ENCODE measurements around the gene TNFSF8. TPM values are rescaled to one million over a fixed set of nuclear protein-coding genes. Genes with fewer than 3 reads are reported as not detected.

The TNFSF8 gene
- total RNA-seq, 4 donors from 2014 or later = 0.54 to 3.9 (median 2.0) TPM

DNA sequence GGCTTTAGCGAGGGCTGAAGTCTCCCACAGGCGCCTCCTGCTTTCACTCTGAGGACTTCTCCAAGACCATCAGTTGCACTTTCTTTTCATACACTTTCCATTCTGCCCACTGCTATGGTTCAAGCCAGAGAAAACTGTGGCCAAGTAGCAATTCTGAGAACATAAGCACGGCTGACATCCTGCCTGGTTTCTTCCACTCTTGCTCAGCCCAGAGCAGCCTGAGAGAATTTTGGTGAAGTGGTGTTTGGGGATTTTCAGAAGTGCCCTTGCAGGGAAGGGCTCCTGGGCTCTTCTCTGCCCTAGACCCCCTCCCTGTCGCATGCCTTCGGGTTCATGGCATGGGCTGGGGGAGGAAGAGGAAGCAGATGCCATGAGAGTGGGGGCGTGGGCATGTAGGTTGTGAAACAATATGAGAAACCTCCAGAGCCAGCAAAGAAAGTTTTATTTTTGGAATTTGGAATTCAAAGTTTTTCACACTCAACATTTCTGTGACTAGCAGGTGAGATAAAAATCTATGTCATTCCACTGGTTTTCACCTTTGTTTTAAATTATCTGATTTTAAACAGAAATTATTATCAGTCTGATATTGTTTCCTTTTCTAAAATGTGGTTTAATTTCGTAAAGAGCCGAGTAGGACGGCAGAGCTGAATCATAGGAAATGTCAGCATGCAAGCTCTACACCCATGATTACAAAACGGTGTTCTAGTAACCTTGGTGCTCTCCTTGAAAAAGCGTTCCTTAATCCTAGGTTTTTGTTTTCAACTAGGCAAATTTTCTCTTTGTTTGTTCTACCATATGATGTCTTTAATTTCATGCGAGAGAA lies 27.8 kb upstream of the TNFSF8 start:
- Histone ChIP-seq H3K9me3 (peaks cover 0 to 29% (median 0%) of the 10 kb centered on the region in 3 donors), H3K4me3 (no peak overlapping the region), H3K4me1 (no peaks in the 10 kb centered on the region), H3K27ac (peak overlapping the region in 1 of 4 donors; percentile 9), H3K36me3 (no peaks in the 10 kb centered on the region), H3K27me3 (no peaks in the 10 kb centered on the region)
- 70 to 85% methylated on average over 9 to 12 of the region's 12 CpGs for WGBS, 2 donors (ENCODE audit: low coverage in 1 of 2)
- TF ChIP-seq EP300 (IDR thresholded peaks at IDR 0.05) (no peak), POLR2A (IDR thresholded peaks at IDR 0.05) (no peak), POLR2AphosphoS5 (IDR thresholded peaks at IDR 0.05) (no peak)
- TF ChIP-seq, protein P1, sequence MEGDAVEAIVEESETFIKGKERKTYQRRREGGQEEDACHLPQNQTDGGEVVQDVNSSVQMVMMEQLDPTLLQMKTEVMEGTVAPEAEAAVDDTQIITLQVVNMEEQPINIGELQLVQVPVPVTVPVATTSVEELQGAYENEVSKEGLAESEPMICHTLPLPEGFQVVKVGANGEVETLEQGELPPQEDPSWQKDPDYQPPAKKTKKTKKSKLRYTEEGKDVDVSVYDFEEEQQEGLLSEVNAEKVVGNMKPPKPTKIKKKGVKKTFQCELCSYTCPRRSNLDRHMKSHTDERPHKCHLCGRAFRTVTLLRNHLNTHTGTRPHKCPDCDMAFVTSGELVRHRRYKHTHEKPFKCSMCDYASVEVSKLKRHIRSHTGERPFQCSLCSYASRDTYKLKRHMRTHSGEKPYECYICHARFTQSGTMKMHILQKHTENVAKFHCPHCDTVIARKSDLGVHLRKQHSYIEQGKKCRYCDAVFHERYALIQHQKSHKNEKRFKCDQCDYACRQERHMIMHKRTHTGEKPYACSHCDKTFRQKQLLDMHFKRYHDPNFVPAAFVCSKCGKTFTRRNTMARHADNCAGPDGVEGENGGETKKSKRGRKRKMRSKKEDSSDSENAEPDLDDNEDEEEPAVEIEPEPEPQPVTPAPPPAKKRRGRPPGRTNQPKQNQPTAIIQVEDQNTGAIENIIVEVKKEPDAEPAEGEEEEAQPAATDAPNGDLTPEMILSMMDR (IDR thresholded peaks at IDR 0.05) = no peak
- ATAC-seq = peak; percentile 70

DNA sequence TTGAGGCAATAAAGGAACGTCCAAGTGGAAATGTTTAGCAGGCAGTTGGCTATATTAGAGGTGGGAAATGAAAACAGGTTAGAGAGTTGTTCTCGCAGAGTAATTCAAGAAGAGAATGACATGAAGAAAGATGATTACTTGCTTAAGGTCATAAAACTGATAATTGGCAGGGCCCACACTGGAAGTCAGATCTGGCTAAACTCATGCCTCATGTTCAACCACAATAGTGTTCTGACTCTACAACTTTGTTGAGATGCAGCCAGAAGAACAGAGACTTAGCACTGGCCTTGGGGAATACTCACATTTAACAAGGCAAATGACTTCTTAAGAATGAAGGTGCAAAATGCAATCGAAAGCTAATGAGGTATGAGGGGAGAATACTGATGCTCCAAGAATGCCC lies 27.2 kb upstream of the TNFSF8 start:
- 60 to 68% methylated on average over 3 of the region's 3 CpGs for WGBS, 2 donors (ENCODE audit: low coverage in 1 of 2)
- H3K4me1 ChIP-seq = no peaks in the 10 kb centered on the region
- H3K27ac ChIP-seq = peak overlapping the region in 1 of 4 donors; percentile 9
- ATAC-seq = no peak
- no peaks in the 10 kb centered on the region for H3K36me3 ChIP-seq
- TF ChIP-seq EP300 (IDR thresholded peaks at IDR 0.05) (no peak), POLR2AphosphoS5 (IDR thresholded peaks at IDR 0.05) (no peak), POLR2A (IDR thresholded peaks at IDR 0.05) (no peak)
- TF ChIP-seq, protein P1 (IDR thresholded peaks at IDR 0.05) = no peak
- no peak overlapping the region for H3K4me3 ChIP-seq
- H3K9me3 ChIP-seq = peaks cover 0 to 23% (median 0%) of the 10 kb centered on the region in 3 donors
- no peaks in the 10 kb centered on the region for H3K27me3 ChIP-seq

DNA sequence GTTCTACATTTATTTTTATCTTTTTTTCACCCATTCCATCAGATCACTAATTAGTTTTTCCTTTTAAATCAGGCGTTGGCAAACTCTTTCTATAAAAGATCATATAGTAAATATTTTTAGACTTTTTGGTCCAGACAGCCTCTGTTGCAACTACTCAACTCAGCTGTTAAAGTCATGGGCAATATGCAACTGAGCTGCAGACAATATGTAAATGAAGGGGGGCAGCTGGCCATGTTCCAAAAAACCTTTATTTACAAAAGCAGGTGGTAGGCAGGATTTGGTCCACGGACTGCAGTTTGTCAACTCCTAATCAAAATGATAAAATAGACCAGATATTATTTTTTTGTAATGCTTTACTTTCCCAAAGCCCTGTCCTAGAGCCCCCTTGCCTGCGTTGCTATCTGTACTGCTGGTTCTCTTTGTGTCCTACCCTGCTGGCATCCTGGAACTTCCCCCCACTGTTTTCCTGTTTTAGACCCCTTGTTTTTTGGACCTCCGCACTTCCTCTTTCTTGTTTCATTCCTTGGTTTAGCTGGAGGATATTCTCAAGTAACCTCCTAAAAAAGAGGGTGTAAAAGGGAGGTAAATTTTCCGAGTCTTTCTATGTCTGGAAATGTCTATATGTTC lies 24.7 kb upstream of the TNFSF8 start:
- Histone ChIP-seq H3K4me3 (no peak overlapping the region), H3K27ac (no peak overlapping the region), H3K9me3 (peaks cover 0 to 8% (median 0%) of the 10 kb centered on the region in 3 donors), H3K27me3 (no peaks in the 10 kb centered on the region), H3K36me3 (no peaks in the 10 kb centered on the region), H3K4me1 (no peaks in the 10 kb centered on the region)
- ATAC-seq = no peak
- 63% methylated on average over 3 to 5 of the region's 5 CpGs for WGBS, 2 donors (ENCODE audit: low coverage in 1 of 2)
- no peak for TF ChIP-seq POLR2A (IDR thresholded peaks at IDR 0.05)

DNA sequence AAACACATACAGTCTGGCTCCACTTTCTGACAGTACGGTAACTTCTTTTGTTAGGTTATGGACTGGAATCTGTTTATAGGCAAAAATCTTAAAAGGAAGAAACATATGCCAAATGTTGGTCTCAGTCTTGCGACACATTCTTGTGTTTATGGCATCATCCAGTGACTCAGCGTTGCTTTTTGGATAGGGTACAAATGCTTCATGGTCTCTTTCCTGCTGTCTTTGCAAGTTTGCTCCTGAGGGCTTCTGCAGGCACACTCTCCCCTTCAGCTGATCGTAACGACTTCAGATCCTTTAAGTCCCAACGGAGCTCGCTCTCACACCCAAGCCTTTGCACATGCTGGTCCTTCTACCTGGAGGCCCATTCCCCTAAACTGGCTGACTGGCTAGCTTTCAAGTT lies 23.6 kb upstream of the TNFSF8 start:
- no peaks in the 10 kb centered on the region for H3K27me3 ChIP-seq
- peak; percentile 72 for ATAC-seq
- H3K36me3 ChIP-seq = no peaks in the 10 kb centered on the region
- H3K27ac ChIP-seq = peak overlapping the region in 1 of 4 donors; percentile 19
- H3K4me1 ChIP-seq = no peaks in the 10 kb centered on the region
- no peak overlapping the region for H3K4me3 ChIP-seq
- TF ChIP-seq POLR2AphosphoS5 (IDR thresholded peaks at IDR 0.05) (peak; percentile 64), POLR2A (IDR thresholded peaks at IDR 0.05) (no peak), EP300 (IDR thresholded peaks at IDR 0.05) (no peak)
- TF ChIP-seq, protein P1 (IDR thresholded peaks at IDR 0.05) = no peak
- 33 to 49% methylated on average over 5 to 6 of the region's 7 CpGs for WGBS, 2 donors (ENCODE audit: low coverage in 1 of 2)
- H3K9me3 ChIP-seq = no peaks in the 10 kb centered on the region

DNA sequence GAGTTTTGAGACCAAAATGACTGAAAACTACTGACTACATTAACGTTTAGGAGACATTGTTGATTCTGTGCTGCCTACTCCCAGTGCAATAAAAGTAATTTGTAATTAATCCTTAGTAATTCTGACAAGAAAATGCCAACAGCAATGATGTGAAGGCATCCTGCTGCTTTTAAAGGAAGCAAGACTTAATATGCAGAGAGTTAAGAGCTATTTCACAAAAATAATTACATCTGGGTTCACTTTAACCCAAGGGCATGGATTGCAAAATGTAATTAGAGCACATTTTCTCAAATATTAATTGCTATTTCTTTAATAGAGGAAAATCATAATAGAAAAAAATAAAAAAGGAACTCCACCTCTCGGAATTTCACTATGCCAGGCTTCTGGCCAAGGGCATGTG lies 22.7 kb upstream of the TNFSF8 start:
- no peak overlapping the region for H3K4me3 ChIP-seq
- no peaks in the 10 kb centered on the region for H3K9me3 ChIP-seq
- H3K27me3 ChIP-seq = no peaks in the 10 kb centered on the region
- no peak for ATAC-seq
- no peaks in the 10 kb centered on the region for H3K36me3 ChIP-seq
- WGBS, 2 donors (ENCODE audit: low coverage in 1 of 2) = 44 to 58% methylated on average over 2 of the region's 2 CpGs
- H3K4me1 ChIP-seq = no peaks in the 10 kb centered on the region
- no peak overlapping the region for H3K27ac ChIP-seq
- TF ChIP-seq, protein P1 (IDR thresholded peaks at IDR 0.05) = no peak
- TF ChIP-seq POLR2A (IDR thresholded peaks at IDR 0.05) (no peak), EP300 (IDR thresholded peaks at IDR 0.05) (no peak), POLR2AphosphoS5 (IDR thresholded peaks at IDR 0.05) (no peak)

All from gastroesophageal sphincter (tissue), 4 donors.